GM12864 (cell line): ENCODE measurements around the gene STRIT1.

Experiments
- DNase-seq: peaks from one replicate; pipeline ENCODE4 v3.0.0-alpha.2; 2011; ENCODE audit warnings: low read depth
- H3K4me3 ChIP-seq: 2 replicates; pipeline ENCODE4 v1.5.1; 2011; ENCODE audit warnings: mild to moderate bottlenecking, low read depth, low read length, control low read depth
- CTCF ChIP-seq: IDR thresholded peaks from 2 replicates; pipeline ENCODE4 v1.5.1; 2011; ENCODE audit warnings: low read depth, mild to moderate bottlenecking, moderate library complexity, low read length, control low read depth, inconsistent platforms; ENCODE audit errors: missing control alignments

The STRIT1 gene

DNA sequence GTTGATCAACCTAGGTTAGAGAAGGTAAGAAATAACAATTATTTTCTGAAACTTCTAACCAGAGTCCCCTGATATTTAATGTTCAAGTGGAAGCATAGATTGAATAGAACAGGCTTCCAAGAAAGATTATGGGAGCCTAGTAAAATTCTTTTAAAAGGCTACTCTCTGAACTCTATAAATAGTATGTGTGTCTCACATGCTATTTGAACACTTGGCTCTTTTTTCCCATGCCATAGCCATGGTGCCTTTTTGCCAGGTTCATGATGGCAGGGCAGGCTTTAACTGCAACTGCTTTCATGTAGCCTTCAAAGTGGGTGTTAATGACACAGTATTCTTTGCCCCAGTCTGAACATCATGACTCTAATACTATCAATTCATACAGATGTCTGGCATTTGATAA, 22.9 kb upstream of the STRIT1 start:
- H3K4me3 ChIP-seq: no peak overlapping the region
- no peak for TF ChIP-seq CTCF
- DNase-seq: no peak

- H3K4me3 ChIP-seq: no peak overlapping the region
- no peak for TF ChIP-seq CTCF
- DNase-seq: no peak
Observed at GRCh38 chr3:155313916-155314315, 20.4 kb upstream of the STRIT1 start.

DNA sequence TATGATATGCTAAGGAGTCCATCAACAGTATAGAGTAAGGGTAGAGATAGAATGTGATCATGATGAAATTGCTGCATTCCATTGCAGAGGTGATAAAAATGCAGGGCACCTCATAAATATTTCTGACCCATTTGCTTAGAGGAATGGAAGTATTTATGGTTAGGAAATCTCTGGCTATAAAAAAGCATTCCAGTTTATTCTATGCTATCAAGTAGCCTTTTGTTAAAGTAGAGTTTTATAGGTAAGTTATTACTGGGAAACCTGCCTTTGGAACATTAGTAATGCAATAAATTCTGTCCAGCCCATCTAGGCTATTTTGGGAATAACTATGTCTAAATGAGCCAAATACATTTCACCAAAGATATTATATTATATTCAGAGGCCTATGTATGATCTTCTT, 19.8 kb upstream of the STRIT1 start:
- TF ChIP-seq CTCF: no peak
- no peak for DNase-seq
- no peak overlapping the region for H3K4me3 ChIP-seq

DNA sequence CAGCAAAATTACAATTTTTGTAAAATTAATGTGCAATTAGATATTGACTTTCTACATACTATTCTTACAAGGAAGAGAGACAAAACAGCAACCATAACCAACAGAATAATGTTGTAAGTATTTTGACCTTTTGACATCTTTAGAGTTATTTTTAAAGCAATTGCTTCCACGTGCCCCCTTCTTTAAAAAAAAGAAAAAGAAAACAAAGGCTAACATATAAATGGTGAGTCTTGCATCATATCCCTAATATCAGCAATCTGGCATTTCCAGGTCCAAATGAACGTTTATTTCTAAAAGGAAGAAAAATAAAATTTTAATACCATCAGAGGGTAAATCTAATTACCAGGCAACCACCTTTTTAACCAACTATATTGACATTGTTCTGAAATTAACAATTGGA, 19.3 kb upstream of the STRIT1 start:
- no peak for TF ChIP-seq CTCF
- DNase-seq: no peak
- no peak overlapping the region for H3K4me3 ChIP-seq

DNA sequence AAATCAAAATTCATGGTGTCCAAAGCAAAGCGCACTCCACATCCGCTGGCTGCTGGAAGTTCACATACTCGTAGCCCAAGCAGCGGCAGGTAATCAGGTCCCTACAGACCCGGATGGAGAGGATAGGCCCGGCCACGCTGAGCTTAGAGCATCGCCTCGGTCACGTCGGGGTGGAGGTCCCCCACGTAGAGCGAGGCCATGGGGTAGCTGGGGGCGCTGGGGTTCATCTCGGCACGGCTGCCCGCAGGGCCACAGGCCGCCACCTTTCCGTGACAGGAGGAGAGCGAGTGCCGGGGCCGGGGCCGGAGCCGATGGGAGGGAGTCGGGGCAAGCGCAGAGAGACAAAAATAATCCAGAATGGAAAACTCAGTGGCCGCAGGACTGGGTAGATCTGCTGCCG, 16.1 kb upstream of the STRIT1 start:
- no peak overlapping the region for H3K4me3 ChIP-seq
- no peak for TF ChIP-seq CTCF
- DNase-seq: no peak

- no peak for DNase-seq
- no peak for TF ChIP-seq CTCF
Observed at GRCh38 chr3:155308831-155309230, 15.3 kb upstream of the STRIT1 start.

DNA sequence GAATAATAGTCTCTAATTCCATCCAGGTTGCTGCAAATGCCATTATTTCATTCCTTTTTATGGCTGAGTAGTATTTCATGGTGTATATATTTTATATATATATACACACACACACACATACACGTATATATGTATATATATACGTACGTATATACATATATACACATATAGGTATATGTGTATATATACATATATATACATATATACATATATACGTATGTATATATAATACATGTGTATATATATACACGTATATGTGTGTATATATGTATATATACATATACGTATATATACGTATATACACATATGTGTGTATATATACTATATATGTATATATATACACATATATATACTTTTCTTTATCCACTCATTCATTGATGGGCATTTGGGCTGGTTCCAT, 13.7 kb upstream of the STRIT1 start:
- no peak for TF ChIP-seq CTCF
- DNase-seq: no peak
- H3K4me3 ChIP-seq: no peak overlapping the region

More at GRCh38 chr3:155308831-155309230, 15.3 kb upstream of the STRIT1 start:
- H3K4me3 ChIP-seq: no peak overlapping the region
